ENCODE measurements around the gene MISP.

DNA sequence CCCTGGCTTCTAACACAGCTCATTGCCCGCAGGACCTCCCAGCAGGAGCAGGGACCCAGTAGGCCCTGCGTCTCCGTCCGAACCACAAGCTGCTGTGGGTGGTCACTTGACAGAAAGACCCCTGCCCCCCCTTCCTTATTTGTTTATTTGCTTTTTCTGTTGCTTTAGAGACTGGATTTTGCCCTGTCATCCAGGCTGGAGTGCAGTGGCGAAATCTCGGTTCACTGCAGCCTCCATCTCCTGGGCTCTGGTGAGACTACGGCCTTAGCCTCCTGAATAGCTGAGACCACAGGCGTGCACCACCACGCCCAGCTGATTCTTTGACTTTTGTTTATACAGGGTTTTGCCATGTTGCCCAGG lies 38.8 kb downstream of the MISP start:
- TF ChIP-seq, protein P1, sequence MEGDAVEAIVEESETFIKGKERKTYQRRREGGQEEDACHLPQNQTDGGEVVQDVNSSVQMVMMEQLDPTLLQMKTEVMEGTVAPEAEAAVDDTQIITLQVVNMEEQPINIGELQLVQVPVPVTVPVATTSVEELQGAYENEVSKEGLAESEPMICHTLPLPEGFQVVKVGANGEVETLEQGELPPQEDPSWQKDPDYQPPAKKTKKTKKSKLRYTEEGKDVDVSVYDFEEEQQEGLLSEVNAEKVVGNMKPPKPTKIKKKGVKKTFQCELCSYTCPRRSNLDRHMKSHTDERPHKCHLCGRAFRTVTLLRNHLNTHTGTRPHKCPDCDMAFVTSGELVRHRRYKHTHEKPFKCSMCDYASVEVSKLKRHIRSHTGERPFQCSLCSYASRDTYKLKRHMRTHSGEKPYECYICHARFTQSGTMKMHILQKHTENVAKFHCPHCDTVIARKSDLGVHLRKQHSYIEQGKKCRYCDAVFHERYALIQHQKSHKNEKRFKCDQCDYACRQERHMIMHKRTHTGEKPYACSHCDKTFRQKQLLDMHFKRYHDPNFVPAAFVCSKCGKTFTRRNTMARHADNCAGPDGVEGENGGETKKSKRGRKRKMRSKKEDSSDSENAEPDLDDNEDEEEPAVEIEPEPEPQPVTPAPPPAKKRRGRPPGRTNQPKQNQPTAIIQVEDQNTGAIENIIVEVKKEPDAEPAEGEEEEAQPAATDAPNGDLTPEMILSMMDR (IDR thresholded peaks at IDR 0.05): no peak
- TF ChIP-seq POLR2A (IDR thresholded peaks at IDR 0.05): no peak

All from transverse colon (tissue), 3 donors.